Stimulated activated effector memory CD8-positive, alpha-beta T cell treated with anti-CD3 and anti-CD28 coated beads, Interleukin-12 subunit alpha, Interleukin-12 subunit beta, amount 100 ng/mL, for 72 hours (primary cell): ENCODE results near the gene BBX.
A peak's percentile ranks its signal among the peaks of the same experiment; 100 is the strongest.
"Not testable (repeated sequence)": the region's sequence is repeated elsewhere in the genome, so short reads cannot be mapped to it uniquely, and the experiment has no call there.

ENCODE experiments used
- ATAC-seq: fragments of 150-1000 bp; cut with Tn5 transposase; 2 replicates; pipeline ENCODE4 v1.10.0; 2021
- DNase-seq, 2 donors: peaks; one replicate each; pipeline ENCODE4 v3.0.0; 2021 to 2022; ENCODE audit warnings: low spot score in 2 of 2
- H3K27ac Mint-ChIP-seq: one replicate; pipeline ENCODE4 v1.8.0; 2022; ENCODE audit warnings: mild to moderate bottlenecking, mixed read lengths
- H3K36me3 Mint-ChIP-seq: one replicate; pipeline ENCODE4 v1.8.0; 2022; ENCODE audit warnings: mild to moderate bottlenecking, mixed read lengths
- H3K4me1 Mint-ChIP-seq: one replicate; pipeline ENCODE4 v1.8.0; 2022; ENCODE audit warnings: mixed read lengths
- H3K4me3 Mint-ChIP-seq: one replicate; pipeline ENCODE4 v1.8.0; 2022; ENCODE audit warnings: mild to moderate bottlenecking, mixed read lengths
- H3K9me3 Mint-ChIP-seq: one replicate; pipeline ENCODE4 v1.8.0; 2022; ENCODE audit warnings: mixed read lengths

The BBX gene

DNA sequence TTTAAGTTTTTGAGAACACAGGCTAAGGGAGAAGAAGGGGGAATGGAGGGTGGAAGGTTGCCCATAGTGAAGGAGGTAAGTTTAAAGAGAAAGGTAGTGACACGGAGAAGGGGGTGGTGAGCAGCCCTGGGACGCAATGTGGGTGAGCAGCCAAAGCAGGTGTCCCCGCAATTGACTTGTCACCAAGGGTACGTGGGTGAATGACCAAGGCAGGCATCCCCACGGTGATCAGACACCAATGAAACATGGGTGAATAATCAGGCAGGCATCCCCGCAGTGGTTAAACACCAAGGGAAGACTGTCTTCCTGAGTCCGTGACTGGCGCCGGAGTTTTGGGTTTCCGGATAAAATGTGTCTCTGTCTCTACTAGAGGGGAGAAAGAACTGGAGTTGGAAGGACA, 48.3 kb downstream of the BBX start:
- H3K4me1 Mint-ChIP-seq, result peaks cover 28% of the 10 kb centered on the region
- not testable (repeated sequence) for H3K4me3 Mint-ChIP-seq, ATAC-seq, H3K9me3 Mint-ChIP-seq, DNase-seq, H3K36me3 Mint-ChIP-seq
- peak overlapping the region; percentile 64 for H3K27ac Mint-ChIP-seq

DNA sequence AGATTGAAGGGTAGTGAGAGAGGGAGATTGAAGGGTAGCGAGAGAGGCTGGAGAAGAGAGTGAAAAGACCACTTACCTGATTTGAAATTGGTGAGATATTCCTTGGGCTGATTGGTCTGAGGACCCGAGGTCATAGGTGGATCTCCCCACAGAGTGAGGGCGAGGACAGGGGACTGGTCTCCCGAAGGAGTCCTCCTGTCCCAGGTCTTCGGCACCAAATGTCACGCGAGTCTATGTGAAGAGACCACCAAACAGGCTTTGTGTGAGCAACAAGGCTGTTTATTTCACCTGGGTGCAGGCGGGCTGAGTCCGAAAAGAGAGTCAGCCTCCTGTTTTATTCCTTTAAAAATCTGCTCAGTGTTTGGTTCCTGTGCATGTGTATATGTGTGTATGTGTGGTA, 48.7 kb downstream of the BBX start:
- not testable (repeated sequence) for H3K36me3 Mint-ChIP-seq, ATAC-seq, DNase-seq, H3K9me3 Mint-ChIP-seq, H3K4me3 Mint-ChIP-seq
- Mint-ChIP-seq H3K4me1 (peaks cover 28% of the 10 kb centered on the region), H3K27ac (peak overlapping the region; percentile 64)

DNA sequence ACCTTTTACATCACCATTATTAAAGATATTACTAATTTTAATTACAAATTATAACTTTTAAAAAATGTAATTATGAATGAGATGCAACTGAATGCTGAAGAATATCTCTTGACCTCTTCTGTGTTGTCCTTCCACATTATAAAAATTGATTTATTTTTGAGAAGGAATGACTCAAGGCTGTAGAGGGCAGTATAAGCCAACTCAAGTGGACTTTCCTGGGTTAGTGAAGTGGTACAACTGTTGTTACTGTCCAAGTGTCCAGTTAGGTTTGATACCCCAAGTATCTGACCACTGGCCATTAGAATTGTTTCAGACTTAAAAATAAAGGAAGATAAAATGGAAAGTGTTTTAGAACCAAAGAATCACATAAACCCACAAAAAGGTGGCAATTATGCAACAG, 51.9 kb downstream of the BBX start:
- no peak overlapping the region for H3K4me3 Mint-ChIP-seq
- H3K27ac Mint-ChIP-seq, result no peak overlapping the region
- ATAC-seq (no peak), DNase-seq (no peak)
- H3K36me3 Mint-ChIP-seq, result no peaks in the 10 kb centered on the region
- no peaks in the 10 kb centered on the region for H3K9me3 Mint-ChIP-seq
- peaks cover 40% of the 10 kb centered on the region for H3K4me1 Mint-ChIP-seq

DNA sequence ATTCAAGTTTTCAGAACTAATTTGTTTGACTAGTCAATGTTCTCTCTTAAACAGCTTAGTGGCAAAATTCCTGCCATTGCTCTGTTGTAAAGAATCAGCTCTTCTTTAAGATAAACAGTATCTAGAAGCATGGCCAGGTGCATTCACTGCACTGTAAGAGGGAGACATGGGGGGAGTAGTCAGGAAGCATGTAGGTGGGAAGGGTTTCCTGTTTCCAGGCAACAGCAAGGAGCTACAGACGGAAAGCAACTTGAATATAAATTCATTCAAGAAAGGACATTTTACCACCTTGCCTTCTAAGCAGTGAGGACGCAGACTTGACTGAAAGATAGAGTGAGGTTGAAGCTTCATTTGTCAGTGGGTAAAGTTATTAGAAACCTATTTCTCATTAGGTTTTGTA, 55.3 kb downstream of the BBX start:
- H3K27ac Mint-ChIP-seq, result peak overlapping the region; percentile 21
- no peaks in the 10 kb centered on the region for H3K9me3 Mint-ChIP-seq
- peaks cover 23% of the 10 kb centered on the region for H3K4me1 Mint-ChIP-seq
- DNase-seq (no peak), ATAC-seq (no peak)
- no peak overlapping the region for H3K4me3 Mint-ChIP-seq
- no peaks in the 10 kb centered on the region for H3K36me3 Mint-ChIP-seq

DNA sequence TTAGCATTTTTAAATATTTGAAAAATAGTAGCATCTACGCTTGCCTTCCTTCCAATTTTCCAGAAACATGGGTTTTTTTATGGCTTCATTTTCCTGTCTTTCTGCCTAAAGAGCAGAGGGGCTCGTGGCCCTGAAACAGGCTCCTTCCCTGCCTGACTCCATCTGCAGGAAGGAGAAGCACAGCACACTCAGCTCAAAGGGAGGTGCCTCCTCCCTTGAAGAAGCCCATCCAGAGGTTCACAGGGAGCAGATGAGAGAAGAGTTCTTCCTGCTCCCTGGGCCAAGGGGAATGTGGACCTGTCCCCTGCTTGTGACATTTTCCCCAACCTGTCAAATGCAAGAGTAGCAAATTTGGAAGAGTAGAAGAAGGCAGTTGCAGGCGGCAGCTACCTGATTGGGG, 55.8 kb downstream of the BBX start:
- no peak for ATAC-seq
- Mint-ChIP-seq H3K9me3 (no peaks in the 10 kb centered on the region), H3K4me1 (peaks cover 23% of the 10 kb centered on the region), H3K36me3 (no peaks in the 10 kb centered on the region), H3K27ac (peak overlapping the region; percentile 21), H3K4me3 (no peak overlapping the region)
- no peak for DNase-seq

DNA sequence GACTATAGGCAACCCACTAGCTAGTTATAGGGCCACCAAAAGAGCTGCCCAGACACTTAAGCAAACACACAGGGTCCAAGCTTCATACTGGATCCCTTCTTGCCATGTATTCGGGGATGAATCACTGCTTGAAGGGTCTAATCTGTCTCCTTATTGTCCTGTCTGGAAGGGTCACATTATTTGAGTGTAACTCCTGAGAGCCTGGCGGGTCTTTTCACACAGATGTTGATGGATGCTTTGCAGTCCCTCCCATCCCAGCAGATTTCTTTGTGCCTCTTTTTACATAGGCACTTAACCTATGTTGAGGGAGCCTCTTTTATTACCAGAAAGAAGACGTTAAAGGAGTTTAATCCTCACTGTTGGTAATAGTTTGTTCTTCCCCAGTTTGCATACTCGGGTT, 56.6 kb downstream of the BBX start:
- Mint-ChIP-seq H3K4me1 (peaks cover 23% of the 10 kb centered on the region), H3K27ac (no peak overlapping the region), H3K36me3 (no peaks in the 10 kb centered on the region), H3K4me3 (no peak overlapping the region), H3K9me3 (no peaks in the 10 kb centered on the region)
- DNase-seq (no peak), ATAC-seq (no peak)

DNA sequence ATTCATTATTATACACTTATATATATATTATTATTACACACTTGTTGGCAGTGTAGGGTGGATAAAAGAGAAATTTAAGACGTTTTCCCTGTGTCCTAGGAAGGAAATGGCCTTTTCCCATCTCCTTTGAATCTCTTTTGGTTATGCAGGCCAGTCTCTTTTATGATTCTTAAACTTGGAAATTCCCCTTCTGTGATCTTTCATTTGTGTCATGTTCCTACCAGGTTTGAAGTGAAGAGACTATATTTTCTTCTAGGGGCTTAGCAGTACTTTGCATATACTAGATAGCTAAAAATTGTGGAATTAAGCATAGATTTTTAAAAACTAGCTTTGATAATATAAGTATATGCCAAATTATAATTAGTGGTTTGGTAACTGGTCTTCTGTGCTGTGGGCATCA, 58.5 kb downstream of the BBX start:
- Mint-ChIP-seq H3K4me1 (peaks cover 23% of the 10 kb centered on the region), H3K27ac (no peak overlapping the region), H3K9me3 (no peaks in the 10 kb centered on the region), H3K4me3 (no peak overlapping the region), H3K36me3 (peaks cover 8% of the 10 kb centered on the region)
- DNase-seq (no peak), ATAC-seq (no peak)

DNA sequence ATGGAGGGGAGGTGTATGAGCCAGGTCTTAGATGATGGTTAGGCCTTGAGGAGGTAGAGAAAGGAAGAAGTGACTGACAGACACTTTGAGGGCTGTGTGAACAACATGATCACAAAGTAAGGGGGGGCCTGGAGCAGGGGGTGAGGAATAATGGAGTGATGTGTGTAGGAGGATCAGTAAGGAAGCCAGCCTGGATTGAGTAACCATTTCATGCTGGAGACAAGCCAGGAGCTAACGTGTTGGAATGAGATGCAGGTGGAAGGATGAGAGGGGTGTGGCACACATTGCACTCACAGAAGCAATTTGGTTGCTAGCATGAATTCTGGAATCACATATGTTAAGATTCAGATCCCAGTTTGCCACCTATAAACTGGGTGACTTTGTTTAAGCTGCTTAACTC, 65.5 kb downstream of the BBX start:
- Mint-ChIP-seq H3K4me3 (no peak overlapping the region), H3K9me3 (no peaks in the 10 kb centered on the region), H3K36me3 (peaks cover 8% of the 10 kb centered on the region), H3K4me1 (peaks cover 30% of the 10 kb centered on the region), H3K27ac (no peak overlapping the region)
- ATAC-seq (no peak), DNase-seq (no peak)

DNA sequence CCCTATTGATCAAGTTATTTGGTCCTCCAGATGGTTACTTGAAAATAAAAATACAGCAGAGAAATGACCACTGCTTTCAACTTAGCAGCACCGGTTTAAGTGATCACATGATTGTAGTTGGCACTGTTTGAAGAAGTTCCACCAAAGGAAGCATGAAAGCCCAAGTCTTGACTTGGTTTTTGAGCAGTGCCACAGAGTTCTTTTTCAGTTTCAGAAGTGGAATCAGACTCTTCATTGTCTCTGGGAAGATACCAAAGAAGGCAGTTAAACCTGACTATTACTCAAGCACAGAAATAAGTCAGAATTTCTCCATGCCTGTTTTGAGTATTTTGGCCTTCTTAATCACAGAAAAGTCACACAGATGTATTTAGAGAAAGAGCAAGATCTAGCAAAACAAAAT, 66.7 kb downstream of the BBX start:
- Mint-ChIP-seq H3K36me3 (peaks cover 8% of the 10 kb centered on the region), H3K4me1 (peaks cover 30% of the 10 kb centered on the region), H3K4me3 (no peak overlapping the region), H3K27ac (peak overlapping the region; percentile 20), H3K9me3 (no peaks in the 10 kb centered on the region)
- DNase-seq (no peak), ATAC-seq (peak; percentile 98)

DNA sequence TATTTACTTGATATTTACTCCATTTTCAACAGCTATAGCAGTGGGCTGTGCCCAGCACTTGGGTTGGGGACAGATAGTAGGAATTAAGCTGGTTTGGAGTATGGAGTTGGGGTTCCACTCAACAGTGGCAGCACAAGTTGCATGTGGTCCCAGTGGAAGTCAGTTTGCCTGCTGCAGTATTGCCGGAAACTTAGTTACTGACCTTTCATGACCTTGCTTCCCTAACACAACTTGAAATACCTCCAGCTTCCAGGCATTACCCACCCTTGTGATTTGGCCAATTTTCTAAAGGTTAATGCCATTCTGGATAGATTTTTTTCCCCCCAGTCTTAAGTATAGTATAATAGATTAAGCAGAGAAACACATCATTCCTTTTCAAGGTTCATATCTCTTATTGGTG, 68.0 kb downstream of the BBX start:
- ATAC-seq (no peak), DNase-seq (no peak)
- peaks cover 30% of the 10 kb centered on the region for H3K4me1 Mint-ChIP-seq
- no peak overlapping the region for H3K27ac Mint-ChIP-seq
- H3K4me3 Mint-ChIP-seq, result no peak overlapping the region
- H3K9me3 Mint-ChIP-seq, result no peaks in the 10 kb centered on the region
- H3K36me3 Mint-ChIP-seq, result no peaks in the 10 kb centered on the region

DNA sequence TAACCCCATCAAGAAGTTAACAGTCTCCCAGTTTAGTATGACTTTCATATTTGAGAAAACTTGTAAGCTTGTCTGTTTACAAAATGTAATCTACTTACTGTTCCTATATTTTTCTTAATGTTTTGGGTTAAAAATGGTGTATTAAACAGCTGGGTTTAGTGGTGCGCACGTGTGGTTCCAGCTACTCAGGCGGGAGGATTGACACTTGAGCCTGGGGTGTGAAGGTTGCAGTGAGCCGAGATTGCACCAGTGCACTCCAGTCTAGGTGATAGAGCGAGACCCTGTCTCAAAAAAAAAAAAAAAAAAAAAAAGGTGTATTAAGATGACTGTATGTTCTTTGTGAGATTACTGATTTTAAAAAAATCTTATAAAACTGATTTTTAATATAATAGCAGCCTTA, 69.3 kb downstream of the BBX start:
- H3K4me3 Mint-ChIP-seq, result no peak overlapping the region
- H3K9me3 Mint-ChIP-seq, result no peaks in the 10 kb centered on the region
- no peak for DNase-seq
- ATAC-seq, result no peak
- H3K27ac Mint-ChIP-seq, result peak overlapping the region; percentile 17
- H3K36me3 Mint-ChIP-seq, result no peaks in the 10 kb centered on the region
- H3K4me1 Mint-ChIP-seq, result peaks cover 33% of the 10 kb centered on the region

DNA sequence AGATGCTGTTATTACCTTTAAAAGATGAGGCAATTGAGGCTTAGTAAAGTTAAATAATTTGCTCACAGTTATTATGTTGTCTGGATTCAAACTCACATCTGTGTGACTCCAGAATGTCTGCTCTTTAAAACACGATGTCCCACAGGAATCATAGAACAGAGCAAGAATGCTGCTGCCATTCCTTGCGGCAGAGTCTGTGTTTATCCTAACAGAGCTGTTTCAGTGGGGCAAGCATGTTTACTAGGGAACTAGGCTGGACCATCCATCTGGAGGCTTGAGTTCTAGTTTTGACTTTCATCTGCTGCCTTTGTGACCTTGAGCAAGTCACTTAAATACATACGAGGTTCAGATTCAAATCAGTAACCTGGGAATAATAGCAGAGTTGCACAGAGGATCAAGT, 72.1 kb downstream of the BBX start:
- no peak overlapping the region for H3K27ac Mint-ChIP-seq
- no peak overlapping the region for H3K4me3 Mint-ChIP-seq
- H3K9me3 Mint-ChIP-seq, result no peaks in the 10 kb centered on the region
- no peaks in the 10 kb centered on the region for H3K36me3 Mint-ChIP-seq
- peaks cover 44% of the 10 kb centered on the region for H3K4me1 Mint-ChIP-seq
- DNase-seq (no peak), ATAC-seq (no peak)

DNA sequence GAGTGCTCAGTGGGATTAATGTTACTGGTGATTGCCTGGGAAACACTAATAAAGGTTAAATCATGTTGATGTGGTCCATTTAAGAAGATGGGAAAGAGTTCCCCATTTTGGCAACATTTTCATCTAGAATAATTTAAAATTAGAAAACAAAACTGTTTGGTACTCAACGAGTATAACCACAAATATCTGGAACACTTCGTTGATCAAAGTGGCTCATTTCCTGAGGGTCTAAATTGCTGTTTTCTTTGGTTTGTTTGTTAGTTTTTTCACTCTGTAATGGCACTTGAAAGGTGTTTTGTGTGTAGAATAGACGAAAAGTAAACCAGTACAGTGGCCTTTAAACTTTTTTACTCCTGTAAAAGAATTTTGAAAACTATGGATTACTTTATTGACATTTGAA, 73.9 kb downstream of the BBX start:
- Mint-ChIP-seq H3K4me1 (peaks cover 46% of the 10 kb centered on the region), H3K4me3 (no peak overlapping the region), H3K27ac (no peak overlapping the region), H3K9me3 (no peaks in the 10 kb centered on the region), H3K36me3 (no peaks in the 10 kb centered on the region)
- no peak for DNase-seq
- no peak for ATAC-seq

DNA sequence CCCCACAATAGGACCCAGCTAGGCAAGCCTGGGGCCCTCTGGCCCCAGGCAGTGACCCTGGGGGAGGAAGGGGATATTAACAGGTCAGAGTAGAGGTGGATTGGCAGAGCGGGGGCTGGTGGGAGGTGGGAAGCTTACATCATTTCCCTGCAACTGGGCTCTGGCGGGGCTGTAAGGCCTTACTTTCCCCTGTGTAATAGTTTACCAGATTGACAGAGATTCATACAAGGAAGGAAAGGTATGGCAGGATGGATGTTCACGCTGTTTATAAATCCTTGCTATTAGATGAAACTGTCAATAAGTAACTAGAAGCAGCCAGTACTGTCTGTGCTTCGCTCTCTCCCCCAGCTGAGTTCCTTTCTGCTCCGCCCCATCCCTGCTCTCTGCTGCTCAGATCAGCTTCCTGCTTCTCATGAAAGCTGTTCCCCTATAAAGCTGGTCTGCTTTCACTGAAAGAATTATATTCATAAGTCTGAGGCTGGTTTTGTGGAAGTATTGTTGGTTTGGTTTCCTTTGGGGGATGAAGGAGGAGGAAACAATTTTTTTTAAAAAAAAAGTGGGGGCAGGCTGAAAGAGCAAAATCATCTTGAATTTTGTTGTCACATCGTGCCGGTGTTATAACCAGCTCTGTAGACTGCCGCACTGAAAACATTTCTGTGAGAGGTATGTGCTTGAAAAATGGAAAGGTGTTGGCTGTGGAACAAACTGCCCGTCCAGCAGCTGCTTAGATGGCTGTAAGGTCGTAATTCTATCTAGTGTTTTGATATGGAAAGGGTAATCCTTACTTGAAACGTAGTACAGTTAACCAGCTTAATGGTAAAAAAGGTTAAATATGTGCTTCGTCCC, 76.4 kb downstream of the BBX start:
- Mint-ChIP-seq H3K4me1 (peaks cover 45% of the 10 kb centered on the region), H3K27ac (peak overlapping the region; percentile 94)
- peak; percentile 93 for ATAC-seq

DNA sequence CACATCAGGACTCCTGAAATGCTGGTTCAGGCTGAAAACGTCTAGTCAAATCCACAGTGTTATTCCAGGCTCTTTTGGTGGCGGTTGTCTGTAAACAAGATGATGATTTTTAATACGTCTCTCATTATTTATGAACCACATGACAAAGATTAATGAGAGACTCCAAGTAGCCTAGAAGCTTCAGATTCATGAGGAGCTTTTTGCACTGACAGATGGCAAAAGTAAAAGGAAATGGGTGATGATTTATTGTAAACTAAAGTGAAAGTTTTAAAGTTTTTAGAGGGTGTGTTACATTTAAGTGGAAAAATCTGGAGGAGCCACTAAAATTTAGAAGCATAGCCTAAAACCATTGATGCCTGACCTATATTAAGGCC, 77.0 kb downstream of the BBX start:
- peak overlapping the region; percentile 94 for H3K27ac Mint-ChIP-seq
- H3K9me3 Mint-ChIP-seq, result no peaks in the 10 kb centered on the region
- ATAC-seq (no peak), DNase-seq (no peak)
- H3K4me3 Mint-ChIP-seq, result peak overlapping the region; percentile 73
- H3K4me1 Mint-ChIP-seq, result peaks cover 45% of the 10 kb centered on the region
- H3K36me3 Mint-ChIP-seq, result no peaks in the 10 kb centered on the region

More for the DNA sequence above, 76.4 kb downstream of the BBX start:
- Mint-ChIP-seq H3K9me3 (no peaks in the 10 kb centered on the region), H3K36me3 (no peaks in the 10 kb centered on the region), H3K4me3 (peak overlapping the region; percentile 73)
- DNase-seq, result peak; percentile 22 to 69

DNA sequence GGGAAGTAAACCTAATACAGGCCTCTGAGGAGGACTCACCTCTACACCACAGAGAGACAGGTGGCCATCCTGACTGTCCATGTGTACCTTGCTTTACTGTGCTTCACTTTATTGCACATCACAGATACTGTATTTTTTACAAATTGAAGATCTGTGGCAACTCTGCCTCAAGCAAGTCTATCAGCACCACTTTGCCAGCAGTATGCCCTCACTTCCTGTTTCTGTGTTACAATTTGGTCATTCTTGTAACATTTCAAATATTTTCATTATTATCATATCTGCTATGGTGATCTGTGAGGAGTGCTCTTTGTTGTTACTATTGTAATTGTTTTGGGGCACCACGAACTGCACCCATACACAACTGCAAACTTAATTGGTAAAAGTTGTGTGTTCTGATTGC, 78.0 kb downstream of the BBX start:
- H3K9me3 Mint-ChIP-seq, result no peaks in the 10 kb centered on the region
- H3K27ac Mint-ChIP-seq, result peak overlapping the region; percentile 85
- DNase-seq (no peak), ATAC-seq (no peak)
- H3K4me1 Mint-ChIP-seq, result peaks cover 45% of the 10 kb centered on the region
- H3K4me3 Mint-ChIP-seq, result no peak overlapping the region
- H3K36me3 Mint-ChIP-seq, result no peaks in the 10 kb centered on the region
